DND-41 (cell line): Measurements from ENCODE around the gene PPFIBP2.

Source experiments
- ATAC-seq: fragments of 200-7000 bp; cut with Tn5 transposase; 3 replicates; pipeline ENCODE4 v1.9.1; 2021; ENCODE audit warnings: low read depth; ENCODE audit not compliant: insufficient read depth
- DNase-seq: peaks from one replicate; pipeline ENCODE4 v3.0.0-alpha.2; 2020
- H2AFZ ChIP-seq: 2 replicates; pipeline ENCODE4 v1.6.0; 2012; ENCODE audit warnings: low read depth, low read length
- H3K27ac ChIP-seq: 2 replicates; pipeline ENCODE4 v1.5.1; 2012; ENCODE audit warnings: low read length, inconsistent platforms
- H3K27me3 ChIP-seq: fragments of 200-600 bp; sonication (generic); 2 replicates; pipeline ENCODE4 v1.6.0; 2012; ENCODE audit warnings: low read length, mild to moderate bottlenecking, inconsistent platforms; ENCODE audit not compliant: insufficient read depth, poor library complexity
- H3K36me3 ChIP-seq: 2 replicates; pipeline ENCODE4 v1.5.1; 2012; ENCODE audit warnings: low read length, inconsistent platforms; ENCODE audit not compliant: insufficient read depth
- H3K4me1 ChIP-seq: 2 replicates; pipeline ENCODE4 v1.5.1; 2012; ENCODE audit warnings: mild to moderate bottlenecking, low read length; ENCODE audit not compliant: insufficient read depth
- H3K4me2 ChIP-seq: 2 replicates; pipeline ENCODE4 v1.6.0; 2012; ENCODE audit warnings: mild to moderate bottlenecking, moderate library complexity, low read length, inconsistent platforms; ENCODE audit not compliant: insufficient read depth
- H3K4me3 ChIP-seq, 2 experiments: fragments of 200-600 bp in 1 of 2; shearing (Covaris generic) in 1 of 2; 2 replicates each; pipeline ENCODE4 v1.5.1; 2012 to 2016; ENCODE audit warnings: inconsistent platforms in 2 of 2, low read length in 2 of 2, mild to moderate bottlenecking in 2 of 2, low read depth in 1 of 2, moderate library complexity in 1 of 2
- H3K79me2 ChIP-seq: 2 replicates; pipeline ENCODE4 v1.6.0; 2012; ENCODE audit warnings: low read length, inconsistent platforms; ENCODE audit not compliant: insufficient read depth
- H3K9ac ChIP-seq: 2 replicates; pipeline ENCODE4 v1.6.0; 2012; ENCODE audit warnings: low read depth, mild to moderate bottlenecking, inconsistent platforms, low read length, moderate library complexity
- H3K9me3 ChIP-seq: 2 replicates; pipeline ENCODE4 v1.5.1; 2012; ENCODE audit warnings: low read length, moderate library complexity, mild to moderate bottlenecking, inconsistent platforms; ENCODE audit not compliant: insufficient read depth, severe bottlenecking
- H4K20me1 ChIP-seq: 2 replicates; pipeline ENCODE4 v1.6.0; 2012; ENCODE audit warnings: low read length; ENCODE audit not compliant: insufficient read depth
- EZH2 ChIP-seq: IDR thresholded peaks from 3 replicates; pipeline ENCODE4 v1.6.1; 2012; ENCODE audit warnings: borderline replicate concordance, low read depth, mild to moderate bottlenecking, moderate library complexity, low read length, inconsistent platforms; ENCODE audit not compliant: severe bottlenecking
- TF ChIP-seq, protein P1 (sequence below): IDR thresholded peaks from 2 replicates; pipeline ENCODE4 v1.5.1; 2012; ENCODE audit warnings: borderline replicate concordance, low read length, moderate library complexity, mild to moderate bottlenecking; ENCODE audit not compliant: poor library complexity, severe bottlenecking; ENCODE audit errors: extremely low read depth

PPFIBP2 gene

DNA sequence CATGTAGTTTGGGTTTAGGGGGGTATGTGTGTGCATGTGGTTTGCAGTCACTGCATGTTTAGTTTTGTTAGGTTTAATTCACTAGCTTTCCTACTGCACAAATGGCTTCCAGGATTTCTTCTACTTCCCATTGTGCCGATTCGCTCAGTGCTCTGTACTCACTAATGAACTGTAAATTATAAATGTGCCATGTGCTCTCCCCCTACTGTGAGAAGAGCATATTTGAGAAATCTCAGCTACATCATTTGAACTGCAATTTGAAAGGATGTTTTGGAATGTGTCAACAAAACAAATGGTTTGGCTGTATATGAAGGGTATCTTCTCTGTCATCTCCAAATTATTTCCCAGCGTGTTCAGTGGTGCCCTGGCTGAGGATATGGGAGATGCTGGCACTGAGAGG, 131.4 kb downstream of the PPFIBP2 start:
- Histone ChIP-seq H2AFZ (no peak overlapping the region), H3K9ac (no peak overlapping the region), H3K79me2 (no peaks in the 10 kb centered on the region), H3K9me3 (no peaks in the 10 kb centered on the region), H3K4me1 (no peaks in the 10 kb centered on the region), H3K27me3 (peaks cover 12% of the 10 kb centered on the region), H3K36me3 (no peaks in the 10 kb centered on the region), H3K27ac (no peak overlapping the region), H3K4me3 (no peak overlapping the region), H4K20me1 (no peaks in the 10 kb centered on the region), H3K4me2 (no peak overlapping the region)
- DNase-seq: no peak
- no peak for ATAC-seq
- TF ChIP-seq, protein P1, sequence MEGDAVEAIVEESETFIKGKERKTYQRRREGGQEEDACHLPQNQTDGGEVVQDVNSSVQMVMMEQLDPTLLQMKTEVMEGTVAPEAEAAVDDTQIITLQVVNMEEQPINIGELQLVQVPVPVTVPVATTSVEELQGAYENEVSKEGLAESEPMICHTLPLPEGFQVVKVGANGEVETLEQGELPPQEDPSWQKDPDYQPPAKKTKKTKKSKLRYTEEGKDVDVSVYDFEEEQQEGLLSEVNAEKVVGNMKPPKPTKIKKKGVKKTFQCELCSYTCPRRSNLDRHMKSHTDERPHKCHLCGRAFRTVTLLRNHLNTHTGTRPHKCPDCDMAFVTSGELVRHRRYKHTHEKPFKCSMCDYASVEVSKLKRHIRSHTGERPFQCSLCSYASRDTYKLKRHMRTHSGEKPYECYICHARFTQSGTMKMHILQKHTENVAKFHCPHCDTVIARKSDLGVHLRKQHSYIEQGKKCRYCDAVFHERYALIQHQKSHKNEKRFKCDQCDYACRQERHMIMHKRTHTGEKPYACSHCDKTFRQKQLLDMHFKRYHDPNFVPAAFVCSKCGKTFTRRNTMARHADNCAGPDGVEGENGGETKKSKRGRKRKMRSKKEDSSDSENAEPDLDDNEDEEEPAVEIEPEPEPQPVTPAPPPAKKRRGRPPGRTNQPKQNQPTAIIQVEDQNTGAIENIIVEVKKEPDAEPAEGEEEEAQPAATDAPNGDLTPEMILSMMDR: no peak
- TF ChIP-seq EZH2: no peak

DNA sequence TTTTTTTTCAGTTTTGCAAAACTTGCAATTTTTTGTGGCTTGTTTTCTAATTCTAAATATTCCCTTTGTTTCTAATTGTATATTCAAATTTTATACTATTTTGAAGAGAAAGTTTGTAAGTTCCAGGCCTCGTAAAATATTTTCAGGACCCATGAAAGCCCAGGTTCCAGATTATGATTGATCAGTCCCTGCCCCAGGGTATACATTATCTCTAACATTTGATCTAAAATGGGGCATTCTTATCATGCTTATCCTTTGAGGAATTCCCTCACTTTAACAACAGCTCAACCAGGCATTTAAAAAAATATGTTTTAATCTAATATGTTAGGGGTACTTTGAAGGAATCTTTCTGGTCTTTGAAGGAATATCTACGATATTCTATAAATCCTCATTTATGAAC, 133.1 kb downstream of the PPFIBP2 start:
- Histone ChIP-seq H3K9me3 (no peaks in the 10 kb centered on the region), H3K27me3 (peaks cover 9% of the 10 kb centered on the region), H2AFZ (no peak overlapping the region), H3K79me2 (no peaks in the 10 kb centered on the region), H3K4me1 (no peaks in the 10 kb centered on the region), H4K20me1 (no peaks in the 10 kb centered on the region), H3K4me3 (no peak overlapping the region), H3K9ac (no peak overlapping the region), H3K4me2 (no peak overlapping the region), H3K36me3 (no peaks in the 10 kb centered on the region), H3K27ac (no peak overlapping the region)
- DNase-seq (no peak), ATAC-seq (no peak)
- TF ChIP-seq, protein P1: no peak
- no peak for TF ChIP-seq EZH2

DNA sequence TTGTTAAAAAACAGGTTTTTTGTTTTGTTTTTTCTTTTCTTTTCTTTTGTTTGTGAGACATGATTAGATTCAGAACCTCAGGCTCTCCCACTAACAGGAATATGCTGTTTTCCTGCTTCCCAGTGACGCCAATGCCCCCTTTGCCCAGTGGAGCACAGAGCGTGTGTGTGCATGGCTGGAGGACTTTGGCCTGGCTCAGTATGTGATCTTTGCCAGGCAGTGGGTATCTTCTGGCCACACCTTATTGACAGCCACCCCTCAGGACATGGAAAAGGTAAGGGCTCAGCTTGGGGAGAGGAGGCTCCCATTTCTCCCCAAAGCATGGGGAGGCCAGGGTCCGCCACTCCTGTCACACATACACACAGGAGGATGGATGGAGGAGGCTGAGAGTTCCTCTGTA, 134.5 kb downstream of the PPFIBP2 start:
- ATAC-seq: no peak
- no peaks in the 10 kb centered on the region for H3K4me1 ChIP-seq
- no peaks in the 10 kb centered on the region for H3K9me3 ChIP-seq
- H2AFZ ChIP-seq: no peak overlapping the region
- H3K27me3 ChIP-seq: peaks cover 9% of the 10 kb centered on the region
- no peak for DNase-seq
- H3K36me3 ChIP-seq: no peaks in the 10 kb centered on the region
- TF ChIP-seq EZH2: no peak
- TF ChIP-seq, protein P1: no peak
- H4K20me1 ChIP-seq: no peaks in the 10 kb centered on the region; the same call in 1 of the 2 replicates
- no peak overlapping the region for H3K9ac ChIP-seq
- H3K4me2 ChIP-seq: no peak overlapping the region
- H3K79me2 ChIP-seq: no peaks in the 10 kb centered on the region
- H3K27ac ChIP-seq: no peak overlapping the region
- H3K4me3 ChIP-seq: no peak overlapping the region

DNA sequence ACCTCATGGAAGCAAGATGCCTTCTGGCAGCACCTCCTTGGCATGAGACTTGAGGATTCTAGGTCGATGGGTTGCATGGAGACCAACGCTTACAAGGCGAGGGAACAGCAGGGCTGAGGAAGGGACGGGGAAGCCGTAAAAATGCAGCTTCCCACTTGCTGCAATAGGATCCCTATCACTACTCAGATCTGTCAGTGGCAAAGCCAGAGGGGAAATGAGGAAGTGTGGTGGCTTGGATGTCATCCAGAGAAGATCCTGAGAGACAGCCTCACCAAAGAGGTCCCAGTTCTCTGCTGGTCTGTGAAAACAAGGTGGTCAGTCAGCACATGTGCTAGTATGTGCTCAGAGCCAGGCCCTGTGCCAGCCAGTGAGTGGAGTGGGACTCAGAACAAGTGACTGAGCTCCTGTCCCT, 137.3 kb downstream of the PPFIBP2 start:
- no peak overlapping the region for H2AFZ ChIP-seq
- no peak overlapping the region for H3K4me2 ChIP-seq
- no peaks in the 10 kb centered on the region; the same call in 1 of the 2 replicates for H4K20me1 ChIP-seq
- H3K27me3 ChIP-seq: peaks cover 5% of the 10 kb centered on the region
- no peaks in the 10 kb centered on the region for H3K9me3 ChIP-seq
- TF ChIP-seq, protein P1: no peak
- TF ChIP-seq EZH2: no peak
- no peak overlapping the region for H3K4me3 ChIP-seq
- H3K79me2 ChIP-seq: no peaks in the 10 kb centered on the region
- no peaks in the 10 kb centered on the region for H3K36me3 ChIP-seq
- no peaks in the 10 kb centered on the region for H3K4me1 ChIP-seq
- no peak overlapping the region for H3K27ac ChIP-seq
- DNase-seq: no peak
- H3K9ac ChIP-seq: no peak overlapping the region
- no peak for ATAC-seq
